GM12874 (cell line): ENCODE results near the gene MYOCD.

Experiments used
- TF ChIP-seq, protein P1 (sequence below): IDR thresholded peaks from 2 replicates; pipeline ENCODE4 v1.5.1; 2011; ENCODE audit warnings: low read depth, mild to moderate bottlenecking, control low read depth, low read length, moderate library complexity; ENCODE audit not compliant: insufficient read depth

The MYOCD gene

GRCh38 chr17:12683299-12683698 is 17.6 kb downstream of the MYOCD start:
- TF ChIP-seq, protein P1, sequence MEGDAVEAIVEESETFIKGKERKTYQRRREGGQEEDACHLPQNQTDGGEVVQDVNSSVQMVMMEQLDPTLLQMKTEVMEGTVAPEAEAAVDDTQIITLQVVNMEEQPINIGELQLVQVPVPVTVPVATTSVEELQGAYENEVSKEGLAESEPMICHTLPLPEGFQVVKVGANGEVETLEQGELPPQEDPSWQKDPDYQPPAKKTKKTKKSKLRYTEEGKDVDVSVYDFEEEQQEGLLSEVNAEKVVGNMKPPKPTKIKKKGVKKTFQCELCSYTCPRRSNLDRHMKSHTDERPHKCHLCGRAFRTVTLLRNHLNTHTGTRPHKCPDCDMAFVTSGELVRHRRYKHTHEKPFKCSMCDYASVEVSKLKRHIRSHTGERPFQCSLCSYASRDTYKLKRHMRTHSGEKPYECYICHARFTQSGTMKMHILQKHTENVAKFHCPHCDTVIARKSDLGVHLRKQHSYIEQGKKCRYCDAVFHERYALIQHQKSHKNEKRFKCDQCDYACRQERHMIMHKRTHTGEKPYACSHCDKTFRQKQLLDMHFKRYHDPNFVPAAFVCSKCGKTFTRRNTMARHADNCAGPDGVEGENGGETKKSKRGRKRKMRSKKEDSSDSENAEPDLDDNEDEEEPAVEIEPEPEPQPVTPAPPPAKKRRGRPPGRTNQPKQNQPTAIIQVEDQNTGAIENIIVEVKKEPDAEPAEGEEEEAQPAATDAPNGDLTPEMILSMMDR: no peak

DNA sequence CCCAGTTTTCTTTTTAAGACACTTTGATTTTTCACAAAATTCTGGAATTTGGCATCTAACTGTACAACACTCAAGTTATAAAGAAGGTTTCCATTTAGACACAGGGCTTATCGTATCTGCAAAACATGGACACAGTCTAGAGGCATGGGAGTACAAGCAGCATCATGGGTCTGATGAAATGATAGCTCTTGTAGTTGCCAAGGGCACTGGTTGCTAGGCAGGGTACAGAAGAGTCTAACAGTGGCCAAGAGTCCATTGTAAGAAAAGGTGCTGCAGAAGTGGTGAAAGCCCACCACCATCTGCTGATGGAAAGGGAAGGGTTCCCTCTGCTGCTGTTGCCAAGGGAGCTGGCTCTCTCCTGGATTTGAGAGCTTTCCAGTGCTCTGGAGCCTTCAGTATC is 20.8 kb downstream of the MYOCD start:
- TF ChIP-seq, protein P1: no peak

DNA sequence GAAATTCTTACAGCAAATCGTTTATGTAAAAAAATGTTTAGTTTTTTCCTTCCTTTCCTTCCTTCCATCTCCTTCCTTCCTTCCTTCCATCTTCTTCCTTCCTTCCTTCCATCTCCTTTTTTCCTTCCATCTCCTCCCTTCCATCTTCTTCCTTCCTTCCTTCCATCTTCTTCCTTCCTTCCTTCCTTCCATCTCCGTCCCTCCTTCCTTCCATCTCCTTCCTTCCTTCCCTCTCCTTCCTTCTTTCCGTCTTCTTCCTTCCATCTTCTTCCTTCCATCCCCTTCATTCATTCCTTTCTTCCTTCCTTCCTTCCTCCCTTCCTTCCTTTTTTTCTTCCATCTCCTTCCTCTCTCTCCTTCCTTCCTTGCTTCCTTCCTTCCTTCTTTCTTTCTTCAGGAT is 22.7 kb downstream of the MYOCD start:
- TF ChIP-seq, protein P1: no peak

DNA sequence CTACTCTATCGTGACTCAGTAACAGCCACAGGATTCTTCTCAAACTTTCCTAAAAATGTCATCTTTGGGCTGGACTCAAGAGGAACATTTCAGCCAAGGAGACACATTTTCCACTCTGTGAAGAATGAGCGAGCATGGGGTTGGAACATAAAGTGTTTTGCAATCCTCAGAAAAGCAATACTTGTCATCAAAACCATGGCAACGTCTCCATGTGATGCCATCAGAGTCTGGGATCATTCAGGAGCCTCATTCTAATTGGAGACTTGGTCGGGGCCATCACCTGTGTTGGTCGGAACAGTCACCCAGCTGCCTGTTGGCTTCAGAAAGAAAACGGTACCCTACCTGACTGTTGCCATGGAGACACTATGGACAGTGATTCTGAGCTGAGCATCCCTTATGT is 25.5 kb downstream of the MYOCD start:
- TF ChIP-seq, protein P1: no peak

DNA sequence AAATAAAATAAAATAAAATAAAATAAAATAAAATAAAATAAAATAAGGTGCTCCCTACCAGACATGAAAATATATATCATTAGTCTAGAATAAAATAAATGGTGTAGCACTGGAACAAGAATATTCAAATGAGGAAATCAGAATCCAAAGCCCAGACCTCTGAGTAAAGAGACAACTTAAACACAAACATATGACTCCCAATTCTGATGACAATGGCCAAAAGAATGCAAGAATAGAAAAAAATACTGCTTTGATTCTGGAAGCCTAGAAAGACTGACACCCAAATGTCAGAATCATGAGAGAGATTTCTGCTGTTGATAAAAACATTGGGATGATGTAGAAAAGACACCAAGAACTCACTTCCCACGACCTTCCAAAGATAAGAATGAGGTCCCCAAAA is 27.9 kb downstream of the MYOCD start:
- TF ChIP-seq, protein P1: no peak

- TF ChIP-seq, protein P1: no peak
Measured at GRCh38 chr17:12706070-12706469, 40.4 kb downstream of the MYOCD start.

GRCh38 chr17:12709063-12709462 is 43.4 kb downstream of the MYOCD start:
- TF ChIP-seq, protein P1: no peak

GRCh38 chr17:12712415-12712814 is 46.7 kb downstream of the MYOCD start:
- TF ChIP-seq, protein P1: no peak
